Stomach (tissue), 4 donors: Measurements from ENCODE around the gene SLC5A5.

Source experiments
- EP300 ChIP-seq: sonication (generic); formaldehyde crosslinking; IDR thresholded peaks from one replicate; pipeline ENCODE4 v1.6.1; 2017; ENCODE audit warnings: antibody characterized with exemption
- POLR2A ChIP-seq, 4 donors: fragments of 450-650 bp; IDR thresholded peaks; one replicate each; pipeline ENCODE4 v1.6.1; 2016; ENCODE audit warnings: antibody characterized with exemption in 4 of 4, control low read depth in 2 of 4, mild to moderate bottlenecking in 1 of 4, moderate library complexity in 1 of 4

GRCh38 chr19:17879466-17879865, 7.7 kb downstream of the SLC5A5 start:
- TF ChIP-seq POLR2A (IDR thresholded peaks at IDR 0.05) (no peak), EP300 (no peak)
